Stimulated activated CD4-positive, alpha-beta T cell treated with anti-CD3 and anti-CD28 coated beads, Interleukin-1b, Interleukin-23, amount 100 ng/mL, for 48 hours (primary cell): Measurements from ENCODE around the gene GALM.

Experiments
- DNase-seq: peaks from one replicate; pipeline ENCODE4 v3.0.0-alpha.2; 2020

GALM gene

GRCh38 chr2:38778687-38779082 lies 112.8 kb downstream of the GALM start:
- DNase-seq, result no peak

DNA sequence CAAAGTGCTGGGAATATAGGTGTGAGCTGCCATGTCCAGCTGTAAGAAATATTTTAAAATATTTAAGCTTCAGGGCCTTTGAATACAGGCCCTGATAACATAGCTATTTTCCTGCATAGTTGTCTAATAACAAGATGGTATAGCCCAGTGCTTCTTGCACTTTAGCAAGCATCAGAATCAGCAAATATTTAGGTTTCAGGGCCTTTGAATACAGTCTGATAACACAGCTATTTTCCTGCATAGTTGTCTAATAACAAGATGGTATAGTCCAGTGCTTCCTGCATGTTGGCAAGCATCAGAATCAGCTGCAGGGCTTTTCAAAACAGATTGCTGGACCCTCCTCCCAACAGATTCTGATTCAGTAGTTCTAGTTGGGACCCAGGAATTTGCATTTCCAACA lies 117.7 kb downstream of the GALM start:
- DNase-seq, result no peak
